ENCODE data around the gene CFHR5. TPM values are rescaled to one million over a fixed set of nuclear protein-coding genes. Genes with fewer than 3 reads are reported as not detected.

The CFHR5 gene
- polyA plus RNA-seq, 1 donor from 2014 or later, result not detected

DNA sequence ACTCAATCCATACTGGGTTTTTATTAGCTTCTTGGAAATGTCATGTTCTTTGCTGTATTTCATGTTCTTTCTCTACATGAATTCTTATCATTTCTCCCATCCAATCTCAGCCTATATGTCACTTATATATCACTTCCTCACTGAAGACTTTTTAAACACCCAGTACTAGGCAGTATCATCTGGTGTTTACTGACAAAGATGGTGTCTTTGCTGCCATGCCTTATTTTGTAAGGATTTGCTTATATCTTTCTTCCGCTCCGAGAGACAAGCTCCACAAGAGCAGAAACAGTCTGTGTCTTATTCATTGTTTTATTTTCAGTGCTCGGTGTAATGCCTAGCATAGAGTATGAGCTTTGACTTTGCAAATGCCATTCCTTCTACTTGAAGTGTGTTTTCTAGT, 59.5 kb downstream of the CFHR5 start:
- Histone ChIP-seq H3K9ac (ENCODE audit: low read length) (no peak overlapping the region), H3K27me3 (ENCODE audit: insufficient read depth, low read depth, low read length) (no peaks in the 10 kb centered on the region), H3K79me2 (replicated peaks; ENCODE audit: insufficient read depth, low read length) (no peaks in the 10 kb centered on the region), H3F3A (ENCODE audit: insufficient read depth, low read length, poor library complexity, severe bottlenecking) (no peaks in the 10 kb centered on the region), H3K27ac (ENCODE audit: low read length) (no peak overlapping the region), H3K9me2 (ENCODE audit: insufficient read depth, low read length) (no peaks in the 10 kb centered on the region), H2AFZ (ENCODE audit: low read depth, low read length) (no peak overlapping the region), H3K36me3 (ENCODE audit: insufficient read depth, low read length) (no peaks in the 10 kb centered on the region), H4K20me1 (ENCODE audit: insufficient read depth) (no peaks in the 10 kb centered on the region), H3K4me2 (ENCODE audit: low read length) (no peak overlapping the region), H3K9me3 (ENCODE audit: low read length) (no peaks in the 10 kb centered on the region), H3K4me3 (ENCODE audit: low read length) (no peak overlapping the region)
- TF ChIP-seq EZH2 (IDR thresholded peaks at IDR 0.05; ENCODE audit: borderline replicate concordance, insufficient read depth, low read length, poor library complexity, severe bottlenecking) (no peak), EP300 (conservative IDR thresholded peaks at IDR 0.05; ENCODE audit: poor library complexity, severe bottlenecking) (no peak), MXI1 (conservative IDR thresholded peaks at IDR 0.05; ENCODE audit: poor library complexity, severe bottlenecking) (no peak), SMC3 (conservative IDR thresholded peaks at IDR 0.05; ENCODE audit: poor library complexity) (no peak), POLR2AphosphoS5 (IDR thresholded peaks at IDR 0.05) (no peak), TAF1 (IDR thresholded peaks at IDR 0.05; ENCODE audit: low read depth) (no peak)
- TF ChIP-seq, protein P1, sequence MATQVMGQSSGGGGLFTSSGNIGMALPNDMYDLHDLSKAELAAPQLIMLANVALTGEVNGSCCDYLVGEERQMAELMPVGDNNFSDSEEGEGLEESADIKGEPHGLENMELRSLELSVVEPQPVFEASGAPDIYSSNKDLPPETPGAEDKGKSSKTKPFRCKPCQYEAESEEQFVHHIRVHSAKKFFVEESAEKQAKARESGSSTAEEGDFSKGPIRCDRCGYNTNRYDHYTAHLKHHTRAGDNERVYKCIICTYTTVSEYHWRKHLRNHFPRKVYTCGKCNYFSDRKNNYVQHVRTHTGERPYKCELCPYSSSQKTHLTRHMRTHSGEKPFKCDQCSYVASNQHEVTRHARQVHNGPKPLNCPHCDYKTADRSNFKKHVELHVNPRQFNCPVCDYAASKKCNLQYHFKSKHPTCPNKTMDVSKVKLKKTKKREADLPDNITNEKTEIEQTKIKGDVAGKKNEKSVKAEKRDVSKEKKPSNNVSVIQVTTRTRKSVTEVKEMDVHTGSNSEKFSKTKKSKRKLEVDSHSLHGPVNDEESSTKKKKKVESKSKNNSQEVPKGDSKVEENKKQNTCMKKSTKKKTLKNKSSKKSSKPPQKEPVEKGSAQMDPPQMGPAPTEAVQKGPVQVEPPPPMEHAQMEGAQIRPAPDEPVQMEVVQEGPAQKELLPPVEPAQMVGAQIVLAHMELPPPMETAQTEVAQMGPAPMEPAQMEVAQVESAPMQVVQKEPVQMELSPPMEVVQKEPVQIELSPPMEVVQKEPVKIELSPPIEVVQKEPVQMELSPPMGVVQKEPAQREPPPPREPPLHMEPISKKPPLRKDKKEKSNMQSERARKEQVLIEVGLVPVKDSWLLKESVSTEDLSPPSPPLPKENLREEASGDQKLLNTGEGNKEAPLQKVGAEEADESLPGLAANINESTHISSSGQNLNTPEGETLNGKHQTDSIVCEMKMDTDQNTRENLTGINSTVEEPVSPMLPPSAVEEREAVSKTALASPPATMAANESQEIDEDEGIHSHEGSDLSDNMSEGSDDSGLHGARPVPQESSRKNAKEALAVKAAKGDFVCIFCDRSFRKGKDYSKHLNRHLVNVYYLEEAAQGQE (IDR thresholded peaks at IDR 0.05; ENCODE audit: borderline replicate concordance), result no peak

DNA sequence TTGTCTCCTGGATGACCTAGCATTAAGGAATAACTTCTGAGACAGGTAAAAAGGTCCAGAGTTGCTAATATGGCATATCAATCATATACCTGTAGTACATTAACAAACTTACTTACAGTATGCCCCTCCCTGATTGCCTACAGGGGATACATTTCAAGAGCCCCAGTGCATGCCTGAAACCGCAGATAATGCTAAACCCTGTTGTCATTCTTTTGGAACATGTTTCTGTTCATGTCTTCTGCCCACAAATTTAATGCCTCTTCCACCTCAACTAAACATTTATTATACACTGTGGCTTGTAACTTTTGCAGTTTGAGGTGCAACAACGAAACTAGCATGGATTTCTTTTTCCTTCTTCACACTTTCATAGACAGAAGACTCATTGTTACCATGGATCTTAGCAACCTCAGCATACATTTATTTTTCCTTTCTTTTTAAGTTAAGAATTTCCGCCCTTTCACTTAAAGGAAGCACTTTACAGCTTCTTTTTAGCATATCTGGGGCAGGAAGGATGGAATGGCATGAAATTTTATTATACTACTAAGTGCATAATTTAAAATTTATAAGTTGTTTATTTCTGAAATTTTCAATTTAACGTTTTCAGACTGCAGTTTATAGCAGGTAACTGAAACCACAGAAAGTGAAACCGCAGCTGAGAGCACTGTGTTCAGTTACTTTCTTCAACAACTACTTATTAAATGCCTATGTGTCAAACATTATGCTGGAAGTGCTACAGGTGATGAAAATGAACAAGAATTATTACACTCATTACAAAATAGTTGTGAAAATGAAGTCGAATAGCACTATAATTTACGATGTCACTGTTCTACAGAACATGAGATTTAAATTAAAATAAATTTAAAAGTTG, 64.4 kb downstream of the CFHR5 start:
- H3K9me3 ChIP-seq (ENCODE audit: low read length), result no peaks in the 10 kb centered on the region
- no peaks in the 10 kb centered on the region for H3K79me2 ChIP-seq (replicated peaks; ENCODE audit: insufficient read depth, low read length)
- H3K4me3 ChIP-seq (ENCODE audit: low read length), result no peak overlapping the region
- H3K9me2 ChIP-seq (ENCODE audit: insufficient read depth, low read length), result no peaks in the 10 kb centered on the region
- no peaks in the 10 kb centered on the region for H3K27me3 ChIP-seq (ENCODE audit: insufficient read depth, low read depth, low read length)
- no peaks in the 10 kb centered on the region for H4K20me1 ChIP-seq (ENCODE audit: insufficient read depth)
- H3K9ac ChIP-seq (ENCODE audit: low read length), result no peak overlapping the region
- no peak overlapping the region for H3K27ac ChIP-seq (ENCODE audit: low read length)
- TF ChIP-seq EZH2 (IDR thresholded peaks at IDR 0.05; ENCODE audit: borderline replicate concordance, insufficient read depth, low read length, poor library complexity, severe bottlenecking), result no peak
- TF ChIP-seq SMC3 (conservative IDR thresholded peaks at IDR 0.05; ENCODE audit: poor library complexity), result no peak
- TF ChIP-seq RAD21 (conservative IDR thresholded peaks at IDR 0.05), result no peak
- no peak for TF ChIP-seq EP300 (conservative IDR thresholded peaks at IDR 0.05; ENCODE audit: poor library complexity, severe bottlenecking)
- TF ChIP-seq, protein P1 (IDR thresholded peaks at IDR 0.05; ENCODE audit: borderline replicate concordance), result no peak
- no peak for TF ChIP-seq POLR2AphosphoS5 (IDR thresholded peaks at IDR 0.05)
- no peak for TF ChIP-seq TAF1 (IDR thresholded peaks at IDR 0.05; ENCODE audit: low read depth)
- TF ChIP-seq, protein P2, sequence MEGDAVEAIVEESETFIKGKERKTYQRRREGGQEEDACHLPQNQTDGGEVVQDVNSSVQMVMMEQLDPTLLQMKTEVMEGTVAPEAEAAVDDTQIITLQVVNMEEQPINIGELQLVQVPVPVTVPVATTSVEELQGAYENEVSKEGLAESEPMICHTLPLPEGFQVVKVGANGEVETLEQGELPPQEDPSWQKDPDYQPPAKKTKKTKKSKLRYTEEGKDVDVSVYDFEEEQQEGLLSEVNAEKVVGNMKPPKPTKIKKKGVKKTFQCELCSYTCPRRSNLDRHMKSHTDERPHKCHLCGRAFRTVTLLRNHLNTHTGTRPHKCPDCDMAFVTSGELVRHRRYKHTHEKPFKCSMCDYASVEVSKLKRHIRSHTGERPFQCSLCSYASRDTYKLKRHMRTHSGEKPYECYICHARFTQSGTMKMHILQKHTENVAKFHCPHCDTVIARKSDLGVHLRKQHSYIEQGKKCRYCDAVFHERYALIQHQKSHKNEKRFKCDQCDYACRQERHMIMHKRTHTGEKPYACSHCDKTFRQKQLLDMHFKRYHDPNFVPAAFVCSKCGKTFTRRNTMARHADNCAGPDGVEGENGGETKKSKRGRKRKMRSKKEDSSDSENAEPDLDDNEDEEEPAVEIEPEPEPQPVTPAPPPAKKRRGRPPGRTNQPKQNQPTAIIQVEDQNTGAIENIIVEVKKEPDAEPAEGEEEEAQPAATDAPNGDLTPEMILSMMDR (IDR thresholded peaks at IDR 0.05; ENCODE audit: poor library complexity, severe bottlenecking), result no peak
- TF ChIP-seq MXI1 (conservative IDR thresholded peaks at IDR 0.05; ENCODE audit: poor library complexity, severe bottlenecking), result no peak
- no peaks in the 10 kb centered on the region for H3K36me3 ChIP-seq (ENCODE audit: insufficient read depth, low read length)
- no peak overlapping the region for H2AFZ ChIP-seq (ENCODE audit: low read depth, low read length)
- H3K4me2 ChIP-seq (ENCODE audit: low read length), result no peak overlapping the region
- no peaks in the 10 kb centered on the region for H3F3A ChIP-seq (ENCODE audit: insufficient read depth, low read length, poor library complexity, severe bottlenecking)
